ENCODE results near the gene CLCA4. TPM values are rescaled to one million over a fixed set of nuclear protein-coding genes. Genes with fewer than 3 reads are reported as not detected.

CLCA4 gene
- total and polyA plus RNA-seq, 10 of the 15 experiments (the other 5 are each of a cell fraction or from before 2014, with no cell fraction given) = 0.01 to 0.08 TPM; not detected in 8

DNA sequence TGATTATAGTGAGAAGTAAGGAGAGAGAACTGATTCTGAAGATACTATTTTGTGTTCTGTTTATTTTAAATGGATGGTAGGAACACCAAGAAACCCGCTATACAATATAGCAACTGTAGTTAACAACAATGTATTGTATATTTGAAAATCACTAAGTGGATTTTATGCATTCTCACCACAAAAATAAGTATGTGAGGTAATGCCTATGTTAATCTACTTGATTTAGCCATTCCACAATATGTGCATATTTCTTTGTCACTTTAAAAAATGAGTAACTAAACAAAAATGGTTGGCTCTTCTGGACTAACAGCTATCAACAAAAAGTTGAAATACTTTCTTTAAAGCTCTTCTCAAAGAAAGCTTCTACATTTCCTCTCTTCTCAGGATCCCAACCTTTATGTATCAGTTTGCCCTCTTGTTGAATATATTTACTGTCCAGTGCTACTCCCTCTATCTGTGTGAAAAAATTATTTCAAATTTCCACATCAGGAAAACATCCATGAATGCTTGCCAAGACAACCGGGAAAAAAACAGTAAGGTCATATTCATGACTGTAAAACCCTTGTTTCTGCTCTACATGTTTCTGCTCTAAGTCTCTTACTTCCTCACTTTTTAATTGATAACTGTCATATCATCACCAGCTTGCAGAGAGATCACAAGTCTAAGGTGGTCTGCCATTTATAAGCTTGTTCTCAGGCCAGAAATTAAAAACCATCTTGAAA, 27.0 kb downstream of the CLCA4 start (continued):
- TF ChIP-seq ZZZ3 (IDR thresholded peaks at IDR 0.05; ENCODE audit: control insufficient read depth, insufficient read length, low read depth) (no peak), BCL11A (IDR thresholded peaks at IDR 0.05; ENCODE audit: low read depth, low read length) (no peak), SREBF1 (IDR thresholded peaks at IDR 0.05; ENCODE audit: low read length) (no peak), STAT1 (conservative IDR thresholded peaks at IDR 0.05) (no peak), MEF2B (IDR thresholded peaks at IDR 0.05; ENCODE audit: partially characterized antibody, poor library complexity, severe bottlenecking) (no peak), TARDBP (IDR thresholded peaks at IDR 0.05; ENCODE audit: borderline replicate concordance) (no peak), SIX5 (IDR thresholded peaks at IDR 0.05; ENCODE audit: low read depth, low read length, severe bottlenecking) (no peak)
- TF ChIP-seq, protein P1, sequence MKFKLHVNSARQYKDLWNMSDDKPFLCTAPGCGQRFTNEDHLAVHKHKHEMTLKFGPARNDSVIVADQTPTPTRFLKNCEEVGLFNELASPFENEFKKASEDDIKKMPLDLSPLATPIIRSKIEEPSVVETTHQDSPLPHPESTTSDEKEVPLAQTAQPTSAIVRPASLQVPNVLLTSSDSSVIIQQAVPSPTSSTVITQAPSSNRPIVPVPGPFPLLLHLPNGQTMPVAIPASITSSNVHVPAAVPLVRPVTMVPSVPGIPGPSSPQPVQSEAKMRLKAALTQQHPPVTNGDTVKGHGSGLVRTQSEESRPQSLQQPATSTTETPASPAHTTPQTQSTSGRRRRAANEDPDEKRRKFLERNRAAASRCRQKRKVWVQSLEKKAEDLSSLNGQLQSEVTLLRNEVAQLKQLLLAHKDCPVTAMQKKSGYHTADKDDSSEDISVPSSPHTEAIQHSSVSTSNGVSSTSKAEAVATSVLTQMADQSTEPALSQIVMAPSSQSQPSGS (IDR thresholded peaks at IDR 0.05; ENCODE audit: low read length) = no peak
- TF ChIP-seq, protein P2, sequence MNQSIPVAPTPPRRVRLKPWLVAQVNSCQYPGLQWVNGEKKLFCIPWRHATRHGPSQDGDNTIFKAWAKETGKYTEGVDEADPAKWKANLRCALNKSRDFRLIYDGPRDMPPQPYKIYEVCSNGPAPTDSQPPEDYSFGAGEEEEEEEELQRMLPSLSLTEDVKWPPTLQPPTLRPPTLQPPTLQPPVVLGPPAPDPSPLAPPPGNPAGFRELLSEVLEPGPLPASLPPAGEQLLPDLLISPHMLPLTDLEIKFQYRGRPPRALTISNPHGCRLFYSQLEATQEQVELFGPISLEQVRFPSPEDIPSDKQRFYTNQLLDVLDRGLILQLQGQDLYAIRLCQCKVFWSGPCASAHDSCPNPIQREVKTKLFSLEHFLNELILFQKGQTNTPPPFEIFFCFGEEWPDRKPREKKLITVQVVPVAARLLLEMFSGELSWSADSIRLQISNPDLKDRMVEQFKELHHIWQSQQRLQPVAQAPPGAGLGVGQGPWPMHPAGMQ (IDR thresholded peaks at IDR 0.05; ENCODE audit: borderline replicate concordance) = no peak

DNA sequence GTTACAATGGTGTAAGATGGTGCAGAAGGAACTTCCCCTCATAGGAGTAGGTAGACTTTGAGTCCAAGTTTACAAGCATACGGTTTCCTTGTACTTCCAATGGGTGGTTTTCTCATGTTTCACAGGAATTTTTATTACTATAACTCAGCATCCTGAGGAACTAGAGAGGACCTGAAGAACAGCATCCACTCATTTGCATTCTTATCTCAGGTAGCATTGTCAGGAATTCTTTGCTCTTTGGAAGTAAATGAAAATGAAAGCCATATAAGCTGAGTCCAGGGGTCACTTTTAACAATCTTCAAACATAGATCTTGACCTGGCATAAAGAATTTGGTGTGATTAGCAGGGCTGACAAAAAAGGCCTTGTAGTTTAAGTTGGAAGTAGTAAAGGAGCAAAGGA, 34.4 kb downstream of the CLCA4 start:
- WGBS (ENCODE audit: insufficient coverage, insufficient replicate concordance, low lambda C conversion rate, missing lambda C conversion rate) = 35% methylated on average over 1 of the region's 1 CpG
- TF ChIP-seq, protein P3, sequence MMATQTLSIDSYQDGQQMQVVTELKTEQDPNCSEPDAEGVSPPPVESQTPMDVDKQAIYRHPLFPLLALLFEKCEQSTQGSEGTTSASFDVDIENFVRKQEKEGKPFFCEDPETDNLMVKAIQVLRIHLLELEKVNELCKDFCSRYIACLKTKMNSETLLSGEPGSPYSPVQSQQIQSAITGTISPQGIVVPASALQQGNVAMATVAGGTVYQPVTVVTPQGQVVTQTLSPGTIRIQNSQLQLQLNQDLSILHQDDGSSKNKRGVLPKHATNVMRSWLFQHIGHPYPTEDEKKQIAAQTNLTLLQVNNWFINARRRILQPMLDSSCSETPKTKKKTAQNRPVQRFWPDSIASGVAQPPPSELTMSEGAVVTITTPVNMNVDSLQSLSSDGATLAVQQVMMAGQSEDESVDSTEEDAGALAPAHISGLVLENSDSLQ (IDR thresholded peaks at IDR 0.05) = no peak
- no peak for TF ChIP-seq BMI1 (IDR thresholded peaks at IDR 0.05; ENCODE audit: borderline replicate concordance)
- TF ChIP-seq, protein P4, sequence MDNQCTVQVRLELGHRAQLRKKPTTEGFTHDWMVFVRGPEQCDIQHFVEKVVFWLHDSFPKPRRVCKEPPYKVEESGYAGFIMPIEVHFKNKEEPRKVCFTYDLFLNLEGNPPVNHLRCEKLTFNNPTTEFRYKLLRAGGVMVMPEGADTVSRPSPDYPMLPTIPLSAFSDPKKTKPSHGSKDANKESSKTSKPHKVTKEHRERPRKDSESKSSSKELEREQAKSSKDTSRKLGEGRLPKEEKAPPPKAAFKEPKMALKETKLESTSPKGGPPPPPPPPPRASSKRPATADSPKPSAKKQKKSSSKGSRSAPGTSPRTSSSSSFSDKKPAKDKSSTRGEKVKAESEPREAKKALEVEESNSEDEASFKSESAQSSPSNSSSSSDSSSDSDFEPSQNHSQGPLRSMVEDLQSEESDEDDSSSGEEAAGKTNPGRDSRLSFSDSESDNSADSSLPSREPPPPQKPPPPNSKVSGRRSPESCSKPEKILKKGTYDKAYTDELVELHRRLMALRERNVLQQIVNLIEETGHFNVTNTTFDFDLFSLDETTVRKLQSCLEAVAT (IDR thresholded peaks at IDR 0.05) = no peak
- TF ChIP-seq JUNB (IDR thresholded peaks at IDR 0.05) = no peak
- TF ChIP-seq, protein P5, sequence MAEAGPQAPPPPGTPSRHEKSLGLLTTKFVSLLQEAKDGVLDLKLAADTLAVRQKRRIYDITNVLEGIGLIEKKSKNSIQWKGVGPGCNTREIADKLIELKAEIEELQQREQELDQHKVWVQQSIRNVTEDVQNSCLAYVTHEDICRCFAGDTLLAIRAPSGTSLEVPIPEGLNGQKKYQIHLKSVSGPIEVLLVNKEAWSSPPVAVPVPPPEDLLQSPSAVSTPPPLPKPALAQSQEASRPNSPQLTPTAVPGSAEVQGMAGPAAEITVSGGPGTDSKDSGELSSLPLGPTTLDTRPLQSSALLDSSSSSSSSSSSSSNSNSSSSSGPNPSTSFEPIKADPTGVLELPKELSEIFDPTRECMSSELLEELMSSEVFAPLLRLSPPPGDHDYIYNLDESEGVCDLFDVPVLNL (IDR thresholded peaks at IDR 0.05; ENCODE audit: low read depth, low read length) = no peak
- TF ChIP-seq ZNF24 (IDR thresholded peaks at IDR 0.05) = no peak
- no peak for TF ChIP-seq TBL1XR1 (IDR thresholded peaks at IDR 0.05; ENCODE audit: low read depth, low read length)
- TF ChIP-seq MEF2A (IDR thresholded peaks at IDR 0.05; ENCODE audit: insufficient read depth, low read depth, low read length) = no peak
- no peak for TF ChIP-seq ZNF207 (IDR thresholded peaks at IDR 0.05; ENCODE audit: borderline replicate concordance)

More for the DNA sequence above, 34.4 kb downstream of the CLCA4 start:
- CTCF ChIA-PET = no interaction called here
- DNase-seq (ENCODE audit: low read depth, low spot score) (no peak), ATAC-seq (no peak), FAIRE-seq (no peak)
- RAD21 ChIA-PET (ENCODE audit: unreplicated experiment) = no interaction called here
- H4K20me1 ChIP-seq (ENCODE audit: control insufficient read depth, insufficient read depth) = no peaks in the 10 kb centered on the region
- BruUV-seq (replicated peaks) = no TSS peak
- H3K36me3 ChIP-seq (ENCODE audit: control insufficient read depth in 2 of 2, insufficient read depth in 2 of 2, low read length in 1 of 2) = no peaks in the 10 kb centered on the region
- no peak overlapping the region for H2AFZ ChIP-seq (ENCODE audit: control insufficient read depth, low read depth, low read length)
- intact Hi-C loops (cut with micrococcal nuclease; ENCODE audit: unreplicated experiment) = no loop called here
- H3K27ac ChIP-seq (ENCODE audit: control insufficient read depth, insufficient read depth) = no peak overlapping the region
- SMC1A ChIA-PET (ENCODE audit: uncharacterized antibody, unreplicated experiment) = no interaction called here
- POLR2A ChIA-PET = no interaction called here
- H3K4me2 ChIP-seq (ENCODE audit: control insufficient read depth, insufficient read depth) = no peak overlapping the region
- H3K9me3 ChIP-seq (replicated peaks; ENCODE audit: control insufficient read depth, insufficient read depth, low read length) = no peaks in the 10 kb centered on the region
- H3K79me2 ChIP-seq (ENCODE audit: control insufficient read depth, insufficient read depth, low read length) = no peaks in the 10 kb centered on the region
- no peak overlapping the region for H3K9ac ChIP-seq (ENCODE audit: control insufficient read depth, insufficient read depth, low read length)
- no peaks in the 10 kb centered on the region; a peak in 1 of 4 replicates for H3K27me3 ChIP-seq (replicated peaks in 1 of 2; ENCODE audit: control insufficient read depth in 2 of 2, insufficient read depth in 2 of 2, low read length in 1 of 2)
- H3K4me3 ChIP-seq = no peak overlapping the region
- in situ Hi-C loops (cut with MboI) = no loop called here
- no peaks in the 10 kb centered on the region for H3K4me1 ChIP-seq (ENCODE audit: control insufficient read depth, insufficient read depth, low read length)

Data from GM12878 (cell line).